BE2C (cell line): ENCODE measurements around the gene SERTM2. TPM values are rescaled to one million over a fixed set of nuclear protein-coding genes. Genes with fewer than 3 reads are reported as not detected.

ENCODE experiments used
- DNase-seq: peaks from one replicate; pipeline ENCODE4 v3.0.0-alpha.2; 2020
- H3K27me3 ChIP-seq: fragments of 250-450 bp; sonication (Bioruptor Pico); 2 replicates; pipeline ENCODE4 v1.5.1; 2020; ENCODE audit warnings: mild to moderate bottlenecking
- H3K36me3 ChIP-seq: fragments of 250-450 bp; sonication (Bioruptor Pico); 2 replicates; pipeline ENCODE4 v1.5.1; 2020; ENCODE audit warnings: mild to moderate bottlenecking
- H3K4me1 ChIP-seq: fragments of 250-450 bp; sonication (Bioruptor Pico); 2 replicates; pipeline ENCODE4 v1.5.1; 2020
- H3K4me3 ChIP-seq: 2 replicates; pipeline ENCODE4 v1.5.1; 2011; ENCODE audit warnings: low read depth, low read length
- H3K9me3 ChIP-seq: fragments of 250-450 bp; sonication (Bioruptor Pico); 2 replicates; pipeline ENCODE4 v1.5.1; 2020
- CTCF ChIP-seq: IDR thresholded peaks from 2 replicates; pipeline ENCODE4 v1.5.1; 2012; ENCODE audit warnings: mild to moderate bottlenecking, low read depth, low read length
- polyA plus RNA-seq: library from polyadenylated mRNA; unstranded; fragments of >200 nt; gene quantifications from one replicate; pipeline ENCODE4 v1.2.1, GENCODE V29; 2012; ENCODE audit warnings: low read depth, missing spikeins; ENCODE audit not compliant: insufficient read length, insufficient read depth

The SERTM2 gene
- polyA plus RNA-seq: 7.6 TPM

- no peaks in the 10 kb centered on the region for H3K4me1 ChIP-seq
- TF ChIP-seq CTCF: no peak
- H3K36me3 ChIP-seq: no peaks in the 10 kb centered on the region
- DNase-seq: no peak
- H3K27me3 ChIP-seq: no peaks in the 10 kb centered on the region
- H3K4me3 ChIP-seq: peak within 1 kb of the TSS; percentile 33
- no peaks in the 10 kb centered on the region for H3K9me3 ChIP-seq
Measured at GRCh38 chrX:111511477-111511876, at the start of gene SERTM2. Gene SERTM2, plus strand, starts transcription at chrX:111511645. Its CDS starts 7,213 bp downstream, at chrX:111518858.

GRCh38 chrX:111465669-111466068 lies 45.8 kb upstream of the SERTM2 start:
- no peak for TF ChIP-seq CTCF
- no peak for DNase-seq

GRCh38 chrX:111467896-111468295 lies 43.5 kb upstream of the SERTM2 start:
- Histone ChIP-seq H3K27me3 (no peaks in the 10 kb centered on the region), H3K9me3 (no peaks in the 10 kb centered on the region), H3K4me3 (no peak overlapping the region), H3K36me3 (no peaks in the 10 kb centered on the region), H3K4me1 (peaks cover 4% of the 10 kb centered on the region)
- no peak for TF ChIP-seq CTCF
- peak; percentile 74 for DNase-seq

More at GRCh38 chrX:111465669-111466068, 45.8 kb upstream of the SERTM2 start:
- H3K4me3 ChIP-seq: no peak overlapping the region
- H3K27me3 ChIP-seq: no peaks in the 10 kb centered on the region
- H3K36me3 ChIP-seq: no peaks in the 10 kb centered on the region
- H3K9me3 ChIP-seq: no peaks in the 10 kb centered on the region
- H3K4me1 ChIP-seq: peaks cover 4% of the 10 kb centered on the region

GRCh38 chrX:111470681-111471403 lies 40.6 kb upstream of the SERTM2 start:
- Histone ChIP-seq H3K4me1 (peaks cover 4% of the 10 kb centered on the region), H3K4me3 (no peak overlapping the region), H3K36me3 (no peaks in the 10 kb centered on the region), H3K27me3 (no peaks in the 10 kb centered on the region), H3K9me3 (no peaks in the 10 kb centered on the region)
- no peak for DNase-seq
- no peak for TF ChIP-seq CTCF

GRCh38 chrX:111481896-111482295 lies 29.5 kb upstream of the SERTM2 start:
- Histone ChIP-seq H3K27me3 (no peaks in the 10 kb centered on the region), H3K4me1 (peaks cover 6% of the 10 kb centered on the region; the same call in 1 of the 2 replicates)
- no peak for TF ChIP-seq CTCF

GRCh38 chrX:111483135-111483534 lies 28.3 kb upstream of the SERTM2 start:
- TF ChIP-seq CTCF: no peak
- Histone ChIP-seq H3K27me3 (no peaks in the 10 kb centered on the region), H3K36me3 (no peaks in the 10 kb centered on the region), H3K9me3 (no peaks in the 10 kb centered on the region), H3K4me3 (no peak overlapping the region), H3K4me1 (peaks cover 7% of the 10 kb centered on the region; the same call in 1 of the 2 replicates)
- DNase-seq: peak; percentile 44

More at GRCh38 chrX:111481896-111482295, 29.5 kb upstream of the SERTM2 start:
- no peak for DNase-seq
- Histone ChIP-seq H3K9me3 (no peaks in the 10 kb centered on the region), H3K4me3 (no peak overlapping the region), H3K36me3 (no peaks in the 10 kb centered on the region)
